Liver (tissue), 9 donors: Measurements from ENCODE around the gene ENPP7. TPM values are rescaled to one million over a fixed set of nuclear protein-coding genes. Genes with fewer than 3 reads are reported as not detected.

Experiments
- DNase-seq: peaks from one replicate; pipeline ENCODE4 v3.0.0-alpha.2; 2017; ENCODE audit warnings: low spot score
- H3K27ac ChIP-seq, 2 donors: one replicate each; pipeline ENCODE4 v1.7.0; 2013; ENCODE audit warnings: inconsistent platforms in 2 of 2, low read length in 2 of 2, control low read depth in 1 of 2, low read depth in 1 of 2, mild to moderate bottlenecking in 1 of 2
- H3K27me3 ChIP-seq, 4 donors: one replicate each; pipeline versions ENCODE4 v1.6.1 to v1.7.0; 2013; ENCODE audit warnings: low read length in 3 of 4, inconsistent platforms in 1 of 4, mild to moderate bottlenecking in 1 of 4, moderate library complexity in 1 of 4; ENCODE audit not compliant: control insufficient read depth in 4 of 4, insufficient read depth in 4 of 4
- H3K36me3 ChIP-seq, 4 donors: one replicate each; pipeline versions ENCODE4 v1.6.1 to v1.7.0; 2013; ENCODE audit warnings: low read length in 3 of 4, mild to moderate bottlenecking in 3 of 4, low read depth in 1 of 4, moderate library complexity in 1 of 4; ENCODE audit not compliant: control insufficient read depth in 4 of 4, insufficient read depth in 3 of 4
- H3K4me1 ChIP-seq, 4 donors: one replicate each; pipeline versions ENCODE4 v1.6.1 to v1.7.0; 2013; ENCODE audit warnings: low read length in 3 of 4, mild to moderate bottlenecking in 3 of 4, moderate library complexity in 1 of 4; ENCODE audit not compliant: control insufficient read depth in 4 of 4, insufficient read depth in 4 of 4
- H3K4me3 ChIP-seq, 3 donors: one replicate each; pipeline versions ENCODE4 v1.6.1 to v1.7.0; 2013; ENCODE audit warnings: low read length in 3 of 3, control low read depth in 1 of 3, low read depth in 1 of 3, mild to moderate bottlenecking in 1 of 3
- H3K9ac ChIP-seq, 2 donors: one replicate each; pipeline ENCODE4 v1.7.0; 2013; ENCODE audit warnings: low read length in 2 of 2, mild to moderate bottlenecking in 2 of 2, moderate library complexity in 2 of 2, control low read depth in 1 of 2, low read depth in 1 of 2
- H3K9me3 ChIP-seq, 4 donors: one replicate each; pipeline versions ENCODE4 v1.6.1 to v1.7.0; 2013; ENCODE audit warnings: low read length in 3 of 4; ENCODE audit not compliant: control insufficient read depth in 4 of 4
- ATF3 ChIP-seq: IDR thresholded peaks from 2 replicates; pipeline ENCODE4 v1.6.1; 2016; ENCODE audit warnings: antibody characterized with exemption
- FOXA1 ChIP-seq: IDR thresholded peaks from 2 replicates; pipeline ENCODE4 v1.6.1; 2016; ENCODE audit warnings: antibody characterized with exemption
- FOXA2 ChIP-seq: IDR thresholded peaks from 2 replicates; pipeline ENCODE4 v1.6.1; 2016; ENCODE audit warnings: antibody characterized with exemption
- GABPA ChIP-seq, 2 donors: IDR thresholded peaks in 1 of 2; conservative IDR thresholded peaks in 1 of 2; 2 replicates each; pipeline ENCODE4 v1.6.1; 2016; ENCODE audit warnings: antibody characterized with exemption in 2 of 2, mild to moderate bottlenecking in 1 of 2, moderate library complexity in 1 of 2
- HNF4G ChIP-seq: IDR thresholded peaks from 2 replicates; pipeline ENCODE4 v1.6.1; 2016; ENCODE audit warnings: antibody characterized with exemption
- JUND ChIP-seq, 2 donors: IDR thresholded peaks; 2 replicates each; pipeline ENCODE4 v1.6.1; 2016; ENCODE audit warnings: antibody characterized with exemption in 2 of 2
- MAX ChIP-seq: IDR thresholded peaks from 2 replicates; pipeline ENCODE4 v1.6.1; 2016; ENCODE audit warnings: antibody characterized with exemption
- NR2F2 ChIP-seq: IDR thresholded peaks from 2 replicates; pipeline ENCODE4 v1.6.1; 2016; ENCODE audit warnings: antibody characterized with exemption
- RAD21 ChIP-seq, 2 donors: IDR thresholded peaks; 2 replicates each; pipeline ENCODE4 v1.6.1; 2016; ENCODE audit warnings: antibody characterized with exemption in 2 of 2, mild to moderate bottlenecking in 2 of 2
- REST ChIP-seq: IDR thresholded peaks from 2 replicates; pipeline ENCODE4 v1.6.1; 2016; ENCODE audit warnings: antibody characterized with exemption, mild to moderate bottlenecking
- RXRA ChIP-seq, 2 donors: IDR thresholded peaks; 2 replicates each; pipeline ENCODE4 v1.6.1; 2017 to 2018; ENCODE audit warnings: antibody characterized with exemption in 2 of 2, mild to moderate bottlenecking in 1 of 2
- YY1 ChIP-seq: IDR thresholded peaks from 2 replicates; pipeline ENCODE4 v1.6.1; 2016; ENCODE audit warnings: antibody characterized with exemption, mild to moderate bottlenecking
- WGBS: extraction: QIAGEN DNeasy Blood & Tissue Kit; methylation state at CpG from one replicate; pipeline ENCODE4 v1.1.7; 2013; 5-methylcytosine and 5-hydroxymethylcytosine counted together
- polyA plus RNA-seq, 2 donors: library from polyadenylated mRNA; stranded (reverse) in 1 of 2; unstranded in 1 of 2; fragments of 200-250 nt in 1 of 2; fragments of >200 nt in 1 of 2; fragmentation: Nextera tagmentation in 1 of 2; extraction: Ambion mirVana in 1 of 2; gene quantifications; one replicate each; pipeline versions ENCODE4 v1.2.1 to v1.2.3, GENCODE V29; 2013 to 2015
- total RNA-seq, 2 donors: library from RNA; depleted of rRNA; stranded (reverse); fragments of >200 nt; gene quantifications; one replicate each; pipeline ENCODE4 v1.2.3, GENCODE V29; 2014
- TF ChIP-seq, protein P1 (sequence below): IDR thresholded peaks from 2 replicates; pipeline ENCODE4 v1.6.1; 2016; ENCODE audit warnings: antibody characterized with exemption
- donor health status: healthy.
- donor health status: healthy.
- donor health status: healthy.
- donor health status: healthy.
- donor health status: healthy.

ENPP7 gene
- total and polyA plus RNA-seq, 4 donors: 1.7 to 12.0 (median 3.9) TPM

DNA sequence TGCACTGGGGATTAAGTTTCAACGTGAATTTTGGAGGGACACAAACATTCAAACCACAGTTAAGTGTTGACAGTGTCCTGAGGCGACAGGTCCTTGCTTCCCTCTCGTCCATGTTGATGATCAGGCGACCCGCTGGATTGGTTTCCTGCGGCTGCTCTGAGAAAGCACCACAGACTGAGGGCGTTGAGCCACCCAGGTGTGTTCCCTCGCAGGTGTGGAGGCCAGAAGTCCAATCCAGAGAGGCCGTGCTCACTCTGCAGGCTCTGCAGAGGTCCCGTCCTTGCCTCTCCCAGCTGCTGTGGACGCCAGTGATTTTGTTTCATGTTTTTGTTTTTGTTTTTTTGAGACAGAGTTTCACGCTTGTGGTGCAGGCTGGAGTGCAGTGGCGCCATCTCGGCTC lies 24.8 kb downstream of the ENPP7 start:
- TF ChIP-seq, protein P1, sequence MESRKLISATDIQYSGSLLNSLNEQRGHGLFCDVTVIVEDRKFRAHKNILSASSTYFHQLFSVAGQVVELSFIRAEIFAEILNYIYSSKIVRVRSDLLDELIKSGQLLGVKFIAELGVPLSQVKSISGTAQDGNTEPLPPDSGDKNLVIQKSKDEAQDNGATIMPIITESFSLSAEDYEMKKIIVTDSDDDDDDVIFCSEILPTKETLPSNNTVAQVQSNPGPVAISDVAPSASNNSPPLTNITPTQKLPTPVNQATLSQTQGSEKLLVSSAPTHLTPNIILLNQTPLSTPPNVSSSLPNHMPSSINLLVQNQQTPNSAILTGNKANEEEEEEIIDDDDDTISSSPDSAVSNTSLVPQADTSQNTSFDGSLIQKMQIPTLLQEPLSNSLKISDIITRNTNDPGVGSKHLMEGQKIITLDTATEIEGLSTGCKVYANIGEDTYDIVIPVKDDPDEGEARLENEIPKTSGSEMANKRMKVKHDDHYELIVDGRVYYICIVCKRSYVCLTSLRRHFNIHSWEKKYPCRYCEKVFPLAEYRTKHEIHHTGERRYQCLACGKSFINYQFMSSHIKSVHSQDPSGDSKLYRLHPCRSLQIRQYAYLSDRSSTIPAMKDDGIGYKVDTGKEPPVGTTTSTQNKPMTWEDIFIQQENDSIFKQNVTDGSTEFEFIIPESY: no peak
- TF ChIP-seq JUND (IDR thresholded peaks at IDR 0.05) (no peak), REST (no peak), FOXA1 (no peak), RXRA (IDR thresholded peaks at IDR 0.05) (no peak), ATF3 (no peak), RAD21 (IDR thresholded peaks at IDR 0.05) (no peak), GABPA (IDR thresholded peaks at IDR 0.05 in 1 of 2, conservative IDR thresholded peaks at IDR 0.05 in 1 of 2) (no peak), FOXA2 (no peak)
- WGBS: 86% methylated on average over 14 of the region's 14 CpGs
- Histone ChIP-seq H3K9ac (no peak overlapping the region), H3K4me3 (no peak overlapping the region), H3K9me3 (no peaks in the 10 kb centered on the region), H3K27ac (no peak overlapping the region), H3K36me3 (no peaks in the 10 kb centered on the region), H3K27me3 (peaks cover 0 to 5% (median 0%) of the 10 kb centered on the region in 4 donors), H3K4me1 (no peaks in the 10 kb centered on the region)
- DNase-seq: no peak

DNA sequence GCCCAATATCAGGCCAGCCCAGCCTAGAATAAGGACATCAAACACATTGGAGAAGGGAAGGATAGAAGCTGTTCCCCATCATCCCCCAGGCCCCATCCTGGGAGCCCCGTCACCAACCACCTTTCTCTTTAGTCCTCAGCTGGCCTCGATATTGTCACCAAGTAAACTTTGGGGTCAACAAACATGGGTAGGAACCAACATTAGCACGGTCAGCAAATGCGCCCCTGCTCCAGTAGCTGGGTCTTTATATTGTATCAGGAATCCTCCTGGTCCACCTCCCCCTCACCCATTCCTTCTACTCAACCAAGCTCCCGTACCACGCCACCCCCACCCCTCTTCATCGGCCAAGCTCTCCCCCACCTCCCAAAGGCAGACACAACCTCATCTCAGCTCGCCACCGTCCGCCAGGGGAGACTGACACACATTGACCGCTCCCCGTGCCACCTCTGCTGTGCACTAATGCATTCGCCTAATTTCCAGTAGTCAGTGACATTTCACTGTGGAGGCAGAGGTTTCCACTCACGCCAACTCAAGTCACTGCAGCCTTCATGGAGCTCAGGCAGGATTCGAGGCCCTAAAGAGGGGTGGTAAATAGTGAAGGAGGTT lies 26.5 kb downstream of the ENPP7 start:
- H3K4me3 ChIP-seq: no peak overlapping the region
- H3K36me3 ChIP-seq: no peaks in the 10 kb centered on the region
- H3K9me3 ChIP-seq: no peaks in the 10 kb centered on the region
- H3K27ac ChIP-seq: no peak overlapping the region
- 95% methylated on average over 15 of the region's 15 CpGs for WGBS
- TF ChIP-seq NR2F2: no peak
- no peak for TF ChIP-seq JUND (IDR thresholded peaks at IDR 0.05)
- no peak for TF ChIP-seq ATF3
- no peak for TF ChIP-seq FOXA1
- no peak for TF ChIP-seq MAX
- TF ChIP-seq HNF4G: no peak
- TF ChIP-seq, protein P1: no peak
- no peak for TF ChIP-seq GABPA (IDR thresholded peaks at IDR 0.05 in 1 of 2, conservative IDR thresholded peaks at IDR 0.05 in 1 of 2)
- TF ChIP-seq RAD21 (IDR thresholded peaks at IDR 0.05): no peak
- no peak for TF ChIP-seq YY1
- no peak for TF ChIP-seq FOXA2
- TF ChIP-seq REST: no peak
- H3K4me1 ChIP-seq: no peaks in the 10 kb centered on the region
- DNase-seq: no peak
- H3K27me3 ChIP-seq: no peaks in the 10 kb centered on the region
- no peak overlapping the region for H3K9ac ChIP-seq
